Calu3 (cell line): ENCODE data around the gene YOD1. TPM values are rescaled to one million over a fixed set of nuclear protein-coding genes. Genes with fewer than 3 reads are reported as not detected.

Experiments used
- BruUV-seq: library from RNA; stranded (reverse); fragments of 400-500 nt; replicated peaks from 2 replicates; lab custom pipeline; 2021; lab: Mats Ljungman, UMichigan
- CTCF ChIA-PET: fragments of 300-600 bp; sonication (Branson Sonifier 250); formaldehyde crosslinking; loops from one replicate; lab custom pipeline; 2022; ENCODE audit warnings: antibody characterized with exemption; lab: Charles Lee
- DNase-seq: peaks from one replicate; pipeline ENCODE4 v3.0.0; 2022
- H3K27ac Mint-ChIP-seq: one replicate; pipeline ENCODE4 v1.8.0; 2022; ENCODE audit warnings: mixed read lengths; ENCODE audit not compliant: unreplicated experiment
- H3K27me3 Mint-ChIP-seq: one replicate; pipeline ENCODE4 v1.8.0; 2022; ENCODE audit warnings: mixed read lengths; ENCODE audit not compliant: unreplicated experiment
- H3K36me3 Mint-ChIP-seq: one replicate; pipeline ENCODE4 v1.8.0; 2022; ENCODE audit warnings: mild to moderate bottlenecking, moderate library complexity, mixed read lengths; ENCODE audit not compliant: insufficient read depth, unreplicated experiment
- H3K4me1 Mint-ChIP-seq: one replicate; pipeline ENCODE4 v1.8.0; 2022; ENCODE audit warnings: mild to moderate bottlenecking, low read depth, mixed read lengths; ENCODE audit not compliant: unreplicated experiment
- H3K4me3 Mint-ChIP-seq: one replicate; pipeline ENCODE4 v1.8.0; 2022; ENCODE audit warnings: mild to moderate bottlenecking, low read depth, moderate library complexity, mixed read lengths; ENCODE audit not compliant: unreplicated experiment
- H3K9me3 Mint-ChIP-seq: one replicate; pipeline ENCODE4 v1.8.0; 2022; ENCODE audit warnings: low read depth, mixed read lengths; ENCODE audit not compliant: unreplicated experiment
- CTCF ChIP-seq: fragments of 200-600 bp; IDR thresholded peaks from one replicate; pipeline ENCODE4 v1.8.0; 2022; ENCODE audit warnings: antibody characterized with exemption; ENCODE audit not compliant: unreplicated experiment
- intact Hi-C: fragments of 100-400 bp; cut with micrococcal nuclease; formaldehyde crosslinking; loops from one replicate; pipeline ENCODE4 v1.10.0; 2022; ENCODE audit not compliant: unreplicated experiment
- total RNA-seq: library from RNA; stranded (reverse); gene quantifications from 2 replicates; pipeline ENCODE4 v1.2.3, GENCODE V29; 2022

The YOD1 gene
- total RNA-seq, 1 experiment from 2014 or later, result 22.4 TPM

GRCh38 chr1:207004931-207005830 lies 45.8 kb downstream of the YOD1 start:
- Mint-ChIP-seq H3K9me3 (peaks cover 2% of the 10 kb centered on the region), H3K27me3 (no peaks in the 10 kb centered on the region), H3K36me3 (peaks cover 53% of the 10 kb centered on the region), H3K27ac (peak overlapping the region; percentile 88), H3K4me3 (peak overlapping the region; percentile 26), H3K4me1 (peaks cover 97% of the 10 kb centered on the region)
- DNase-seq, result peak; percentile 85
- CTCF ChIA-PET, result interaction anchor here (0.7 to 5.8 kb wide), 7 partner anchors 13 to 30 kb away, joined by 3 to 41 read pairs (median 3); partner anchors contain the start of gene C1orf116
- TSS peak; percentile 27 for BruUV-seq
- peak; percentile 89 for TF ChIP-seq CTCF
- intact Hi-C loops, result loop anchor here (5.0 to 10.0 kb wide), 2 partner anchors 50 to 53 kb away; partner anchors contain the start of genes PFKFB2 and YOD1

DNA sequence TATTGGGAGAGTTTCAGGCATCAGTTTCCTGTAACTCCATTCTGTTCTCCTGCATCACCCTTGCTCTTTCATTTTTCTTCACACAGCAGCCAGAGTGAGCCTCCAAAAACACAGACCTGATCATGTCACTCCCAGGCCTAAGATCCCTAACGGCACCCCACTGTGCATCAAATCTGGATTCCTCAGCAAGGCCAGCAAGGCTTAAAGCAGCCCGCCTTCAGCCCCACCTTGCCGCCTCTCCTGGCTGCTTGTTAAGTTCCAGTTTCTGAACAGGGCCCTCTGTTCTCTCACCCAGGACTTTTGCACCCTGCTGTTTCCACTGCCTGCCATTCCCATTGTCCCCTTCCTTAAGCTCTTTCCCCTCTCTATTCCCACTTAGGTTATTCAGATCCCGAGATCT lies 47.8 kb downstream of the YOD1 start:
- Mint-ChIP-seq H3K36me3 (peaks cover 35% of the 10 kb centered on the region), H3K27ac (peak overlapping the region; percentile 83), H3K9me3 (peaks cover 2% of the 10 kb centered on the region), H3K4me3 (no peak overlapping the region), H3K4me1 (peaks cover 87% of the 10 kb centered on the region), H3K27me3 (no peaks in the 10 kb centered on the region)
- no peak for DNase-seq
- TF ChIP-seq CTCF, result no peak
- CTCF ChIA-PET, result interaction anchor here (3.8 to 5.8 kb wide), 2 partner anchors 18 to 28 kb away, joined by 24 to 41 read pairs; partner anchors contain the start of gene C1orf116
- no TSS peak for BruUV-seq
- intact Hi-C loops, result loop anchor here (10.0 kb wide), 1 partner anchor 52 kb away; the partner anchor contains the start of genes PFKFB2 and YOD1

GRCh38 chr1:207002724-207003146 lies 48.3 kb downstream of the YOD1 start:
- CTCF ChIA-PET, result interaction anchor here (3.8 to 5.8 kb wide), 2 partner anchors 19 to 28 kb away, joined by 24 to 41 read pairs; partner anchors contain the start of gene C1orf116
- H3K4me1 Mint-ChIP-seq, result peaks cover 84% of the 10 kb centered on the region
- peaks cover 34% of the 10 kb centered on the region for H3K36me3 Mint-ChIP-seq
- DNase-seq, result peak; percentile 75
- peak overlapping the region; percentile 83 for H3K27ac Mint-ChIP-seq
- no TSS peak for BruUV-seq
- intact Hi-C loops, result loop anchor here (10.0 kb wide), 1 partner anchor 52 kb away; the partner anchor contains the start of genes PFKFB2 and YOD1
- H3K9me3 Mint-ChIP-seq, result peaks cover 2% of the 10 kb centered on the region
- H3K27me3 Mint-ChIP-seq, result no peaks in the 10 kb centered on the region
- no peak for TF ChIP-seq CTCF
- no peak overlapping the region for H3K4me3 Mint-ChIP-seq

GRCh38 chr1:207001492-207002245 lies 49.3 kb downstream of the YOD1 start:
- Mint-ChIP-seq H3K27me3 (no peaks in the 10 kb centered on the region), H3K27ac (peak overlapping the region; percentile 83), H3K9me3 (no peaks in the 10 kb centered on the region), H3K36me3 (peaks cover 23% of the 10 kb centered on the region), H3K4me1 (peaks cover 73% of the 10 kb centered on the region), H3K4me3 (no peak overlapping the region)
- no TSS peak for BruUV-seq
- intact Hi-C loops, result loop anchor here (10.0 kb wide), 1 partner anchor 53 kb away; the partner anchor contains the start of genes PFKFB2 and YOD1
- TF ChIP-seq CTCF, result no peak
- no peak for DNase-seq
- CTCF ChIA-PET, result interaction anchor here (0.9 to 1.3 kb wide), 2 partner anchors 16 to 51 kb away, joined by 4 read pairs; partner anchors contain the start of gene PFKFB2
